Adrenal gland (tissue), 5 donors: ENCODE measurements around the gene OTC.

ENCODE experiments used
- CTCF ChIP-seq, 6 experiments: fragments of 450-650 bp in 4 of 6; fragments of 200-600 bp in 2 of 6; sonication (generic) in 1 of 6; IDR thresholded peaks; 1 replicate in 5 of 6; 2 replicates in 1 of 6; pipeline versions ENCODE4 v1.5.1 to v1.8.0; 2016 to 2021; ENCODE audit warnings: antibody characterized with exemption in 6 of 6, mild to moderate bottlenecking in 2 of 6, moderate library complexity in 1 of 6
- POLR2A ChIP-seq, 2 donors: fragments of 450-650 bp; IDR thresholded peaks; one replicate each; pipeline ENCODE4 v1.6.1; 2017; ENCODE audit warnings: antibody characterized with exemption in 2 of 2, mild to moderate bottlenecking in 2 of 2, moderate library complexity in 1 of 2
- donor health status: DM: no; HTN: no; CAD: no.

- no peak for TF ChIP-seq CTCF (IDR thresholded peaks at IDR 0.05)
- no peak for TF ChIP-seq POLR2A (IDR thresholded peaks at IDR 0.05)
These were observed 19.9 kb upstream of the OTC start for GRCh38 chrX:38332505-38332904.
